Adrenal gland (tissue), 12 donors: Measurements from ENCODE around the gene TRIM8. TPM values are rescaled to one million over a fixed set of nuclear protein-coding genes. Genes with fewer than 3 reads are reported as not detected.

Source experiments
- DNase-seq, 7 donors: peaks; one replicate each; pipeline ENCODE4 v3.0.0-alpha.2; 2019 to 2020
- H3K27ac ChIP-seq, 5 donors: fragments of 200-600 bp; sonication (generic) in 4 of 5; 1 replicate in 3 of 5; 2 replicates in 2 of 5; pipeline versions ENCODE4 v1.5.1 to v1.8.0; 2016 to 2020; ENCODE audit warnings: mild to moderate bottlenecking in 1 of 5
- H3K27me3 ChIP-seq: fragments of 200-600 bp; 2 replicates; pipeline ENCODE4 v1.8.0; 2021
- H3K36me3 ChIP-seq, 2 donors: fragments of 200-600 bp; replicated peaks in 1 of 2; 1 replicate in 1 of 2; 2 replicates in 1 of 2; pipeline versions ENCODE4 v1.5.1 to v1.8.0; 2018 to 2022
- H3K4me1 ChIP-seq, 2 donors: fragments of 200-600 bp; replicated peaks in 1 of 2; 1 replicate in 1 of 2; 2 replicates in 1 of 2; pipeline versions ENCODE4 v1.5.1 to v1.8.0; 2018 to 2021
- H3K4me3 ChIP-seq, 4 donors: fragments of 200-600 bp; sonication (generic) in 3 of 4; one replicate each; pipeline ENCODE4 v1.5.1; 2016 to 2018
- H3K9me3 ChIP-seq, 3 donors: fragments of 200-600 bp; sonication (generic) in 1 of 3; replicated peaks in 1 of 3; 1 replicate in 2 of 3; 2 replicates in 1 of 3; pipeline versions ENCODE4 v1.5.1 to v1.8.0; 2016 to 2021
- POLR2A ChIP-seq, 2 donors: fragments of 450-650 bp; IDR thresholded peaks; one replicate each; pipeline ENCODE4 v1.6.1; 2017; ENCODE audit warnings: antibody characterized with exemption in 2 of 2, mild to moderate bottlenecking in 2 of 2, moderate library complexity in 1 of 2
- WGBS, 4 donors: extraction: QIAGEN DNeasy Blood & Tissue Kit in 2 of 4; methylation state at CpG; one replicate each; pipeline versions ENCODE4 v1.1.5 to v1.1.7; 2013 to 2017; 5-methylcytosine and 5-hydroxymethylcytosine counted together
- intact Hi-C, 2 donors: fragments of 100-400 bp; cut with DNase I; formaldehyde crosslinking; loops; one replicate each; pipeline versions ENCODE4 v1.14.1 to v1.15.0; 2022 to 2023
- polyA plus RNA-seq, 3 donors: library from polyadenylated mRNA; stranded (reverse); fragments of 200-250 nt in 2 of 3; fragments of 350-450 nt in 1 of 3; fragmentation: Illumina TruSeq in 1 of 3; extraction: RNeasy Lipid Tissue Mini Kit (QIAGEN cat#74804) in 1 of 3; gene quantifications; one replicate each; pipeline ENCODE4 v1.2.3, GENCODE V29; 2013 to 2014
- total RNA-seq, 9 donors: library from RNA; depleted of rRNA in 4 of 9; stranded (reverse); fragments of >200 nt in 4 of 9; fragments of 120-200 nt in 1 of 9; fragmentation: NEBNext Ultra II Directional in 1 of 9; extraction: Animal tissue kit (Norgen Biotek cat#: 25700) in 1 of 9; gene quantifications; one replicate each; pipeline versions ENCODE4 v1.1.0 to v1.2.4, GENCODE V29; 2013 to 2023
- TF ChIP-seq, protein P1 (sequence below), 6 experiments: fragments of 450-650 bp in 4 of 6; fragments of 200-600 bp in 2 of 6; sonication (generic) in 1 of 6; IDR thresholded peaks; 1 replicate in 5 of 6; 2 replicates in 1 of 6; pipeline versions ENCODE4 v1.5.1 to v1.8.0; 2016 to 2021; ENCODE audit warnings: antibody characterized with exemption in 6 of 6, mild to moderate bottlenecking in 2 of 6, moderate library complexity in 1 of 6
- donor health status: healthy with polysubstance abuse.
- donor health status: Bipolar disorder and iron deficiency.
- donor health status: DM: yes; HTN: yes; CAD: no.
- donor health status: DM: no; HTN: no; CAD: no.
- donor health status: DM: no; HTN: no; CAD: no.
- donor health status: DM: yes; HTN: yes; CAD: no.

The TRIM8 gene
- total and polyA plus RNA-seq, 12 donors, result 21.6 to 175 (median 116) TPM

DNA sequence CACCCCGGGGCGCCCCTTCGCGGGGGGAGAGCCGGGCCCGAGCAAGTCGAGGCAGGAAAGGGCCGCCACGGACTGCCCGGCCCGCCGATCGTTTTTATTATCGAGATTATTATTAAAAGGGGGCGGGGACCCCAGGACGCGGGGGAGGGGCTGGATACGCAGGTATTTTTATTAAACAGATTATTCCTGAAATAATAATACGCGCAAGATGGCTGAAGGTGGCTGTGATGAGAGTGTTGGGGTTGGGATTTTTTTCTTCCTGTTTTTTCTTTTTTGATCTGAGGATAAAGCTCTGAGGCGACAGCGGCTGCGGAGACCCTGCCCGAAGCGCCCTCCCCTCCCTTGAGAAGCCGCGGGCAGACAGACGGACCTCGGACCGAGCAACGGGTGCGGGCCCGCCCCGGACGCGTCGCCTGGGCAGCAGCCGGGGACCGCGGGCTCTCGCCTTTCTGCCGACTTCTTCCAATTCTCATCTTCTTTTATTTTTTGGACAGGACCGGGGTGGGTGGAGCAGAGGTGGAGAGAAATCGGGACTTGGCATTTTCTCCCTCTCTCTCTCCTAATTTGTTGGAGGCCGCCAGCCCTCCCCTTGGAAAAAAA, 1.4 kb upstream of the TRIM8 start:
- TF ChIP-seq, protein P1, sequence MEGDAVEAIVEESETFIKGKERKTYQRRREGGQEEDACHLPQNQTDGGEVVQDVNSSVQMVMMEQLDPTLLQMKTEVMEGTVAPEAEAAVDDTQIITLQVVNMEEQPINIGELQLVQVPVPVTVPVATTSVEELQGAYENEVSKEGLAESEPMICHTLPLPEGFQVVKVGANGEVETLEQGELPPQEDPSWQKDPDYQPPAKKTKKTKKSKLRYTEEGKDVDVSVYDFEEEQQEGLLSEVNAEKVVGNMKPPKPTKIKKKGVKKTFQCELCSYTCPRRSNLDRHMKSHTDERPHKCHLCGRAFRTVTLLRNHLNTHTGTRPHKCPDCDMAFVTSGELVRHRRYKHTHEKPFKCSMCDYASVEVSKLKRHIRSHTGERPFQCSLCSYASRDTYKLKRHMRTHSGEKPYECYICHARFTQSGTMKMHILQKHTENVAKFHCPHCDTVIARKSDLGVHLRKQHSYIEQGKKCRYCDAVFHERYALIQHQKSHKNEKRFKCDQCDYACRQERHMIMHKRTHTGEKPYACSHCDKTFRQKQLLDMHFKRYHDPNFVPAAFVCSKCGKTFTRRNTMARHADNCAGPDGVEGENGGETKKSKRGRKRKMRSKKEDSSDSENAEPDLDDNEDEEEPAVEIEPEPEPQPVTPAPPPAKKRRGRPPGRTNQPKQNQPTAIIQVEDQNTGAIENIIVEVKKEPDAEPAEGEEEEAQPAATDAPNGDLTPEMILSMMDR (IDR thresholded peaks at IDR 0.05), result no peak
- TF ChIP-seq POLR2A (IDR thresholded peaks at IDR 0.05), result peak; percentile 52 to 67
- Histone ChIP-seq H3K4me3 (peak overlapping the region; percentile 4 to 88 (median 44)), H3K27me3 (no peaks in the 10 kb centered on the region), H3K27ac (peak overlapping the region; percentile 92 to 99 (median 97)), H3K36me3 (no peaks in the 10 kb centered on the region), H3K9me3 (no peaks in the 10 kb centered on the region), H3K4me1 (peaks cover 15 to 19% of the 10 kb centered on the region in 2 donors)
- intact Hi-C loops, result no loop called here
- WGBS, 4 donors, result 0 to 1% (median 1%) methylated on average over 36 to 45 of the region's 45 CpGs
- DNase-seq, result peak; percentile 65 to 89 (median 68)

DNA sequence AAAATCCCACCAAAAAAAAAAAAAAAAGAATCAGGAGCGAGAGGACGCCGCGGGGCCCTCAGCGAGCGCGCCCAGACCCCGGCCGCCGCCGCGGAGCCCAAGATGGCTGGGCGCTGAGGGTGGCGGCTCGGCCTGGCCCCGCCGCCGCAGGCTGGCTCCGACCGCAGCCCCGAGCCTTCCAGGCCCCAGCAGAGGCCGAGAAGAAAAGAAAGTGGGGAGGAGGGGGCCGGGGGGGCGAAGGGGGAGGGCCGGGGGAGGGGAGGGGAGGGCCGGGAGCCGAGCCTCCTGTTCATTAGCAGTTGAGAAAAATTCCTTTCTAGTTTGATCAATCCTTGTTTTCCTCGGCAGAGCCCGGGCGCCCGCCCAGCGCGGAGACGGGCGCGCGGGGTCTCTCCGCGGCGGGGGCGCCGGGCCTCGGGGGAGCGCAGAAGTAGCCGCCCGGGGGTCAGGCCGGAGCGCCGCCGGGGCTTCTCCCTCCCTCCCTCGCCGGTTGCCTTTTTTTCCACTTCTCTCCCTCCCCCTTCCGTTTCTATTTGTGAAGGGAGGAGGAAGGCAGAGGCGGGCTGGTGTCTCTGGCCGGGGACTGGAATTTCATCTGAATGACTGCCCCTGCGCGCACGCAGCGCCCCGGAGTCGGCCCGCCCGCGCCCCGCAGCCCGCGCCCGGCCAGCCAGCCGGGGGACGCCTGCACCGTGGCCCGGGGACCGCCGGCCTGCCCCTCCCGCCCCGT, 778 bp upstream of the TRIM8 start:
- Histone ChIP-seq H3K27ac (peak overlapping the region; percentile 92 to 99 (median 97)), H3K4me3 (peak overlapping the region in 3 of 4 donors; percentile 4 to 88 (median 82)), H3K27me3 (no peaks in the 10 kb centered on the region), H3K4me1 (peaks cover 20 to 26% of the 10 kb centered on the region in 2 donors), H3K36me3 (no peaks in the 10 kb centered on the region), H3K9me3 (no peaks in the 10 kb centered on the region)
- intact Hi-C loops, result no loop called here
- 1 to 2% (median 1%) methylated on average over 35 to 75 of the region's 76 CpGs for WGBS, 4 donors
- peak; percentile 69 to 88 (median 76) for DNase-seq
- peak; percentile 22 to 85 for TF ChIP-seq POLR2A (IDR thresholded peaks at IDR 0.05)
- TF ChIP-seq, protein P1 (IDR thresholded peaks at IDR 0.05), result no peak

DNA sequence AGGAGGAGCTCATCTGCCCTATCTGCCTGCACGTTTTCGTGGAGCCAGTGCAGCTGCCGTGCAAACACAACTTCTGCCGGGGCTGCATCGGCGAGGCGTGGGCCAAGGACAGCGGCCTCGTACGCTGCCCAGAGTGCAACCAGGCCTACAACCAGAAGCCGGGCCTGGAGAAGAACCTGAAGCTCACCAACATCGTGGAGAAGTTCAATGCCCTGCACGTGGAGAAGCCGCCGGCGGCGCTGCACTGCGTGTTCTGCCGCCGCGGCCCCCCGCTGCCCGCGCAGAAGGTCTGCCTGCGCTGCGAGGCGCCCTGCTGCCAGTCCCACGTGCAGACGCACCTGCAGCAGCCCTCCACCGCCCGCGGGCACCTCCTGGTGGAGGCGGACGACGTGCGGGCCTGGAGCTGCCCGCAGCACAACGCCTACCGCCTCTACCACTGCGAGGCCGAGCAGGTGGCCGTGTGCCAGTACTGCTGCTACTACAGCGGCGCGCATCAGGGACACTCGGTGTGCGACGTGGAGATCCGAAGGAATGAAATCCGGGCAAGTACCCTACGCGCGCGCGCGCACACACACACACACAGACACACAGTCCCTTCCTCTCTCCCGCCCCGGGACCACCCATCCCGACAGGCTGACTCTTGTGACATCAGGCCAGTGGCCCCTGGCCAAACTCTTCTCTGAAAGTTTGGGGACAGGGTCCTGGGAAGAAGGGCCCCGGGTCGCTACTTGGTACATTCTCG, 538 bp downstream of the TRIM8 start:
- Histone ChIP-seq H3K36me3 (no peaks in the 10 kb centered on the region), H3K9me3 (no peaks in the 10 kb centered on the region), H3K4me1 (peaks cover 33 to 39% of the 10 kb centered on the region in 2 donors), H3K27me3 (no peaks in the 10 kb centered on the region), H3K27ac (peak overlapping the region; percentile 92 to 99 (median 97)), H3K4me3 (peak overlapping the region; percentile 53 to 86 (median 76))
- WGBS, 4 donors, result 0% methylated on average over 5 to 62 of the region's 62 CpGs
- DNase-seq, result peak; percentile 86 to 96 (median 93)
- intact Hi-C loops, result no loop called here
- peak in 1 of 2 donors; percentile 73 for TF ChIP-seq POLR2A (IDR thresholded peaks at IDR 0.05)
- TF ChIP-seq, protein P1 (IDR thresholded peaks at IDR 0.05), result peak; percentile 28 to 70 (median 52)

DNA sequence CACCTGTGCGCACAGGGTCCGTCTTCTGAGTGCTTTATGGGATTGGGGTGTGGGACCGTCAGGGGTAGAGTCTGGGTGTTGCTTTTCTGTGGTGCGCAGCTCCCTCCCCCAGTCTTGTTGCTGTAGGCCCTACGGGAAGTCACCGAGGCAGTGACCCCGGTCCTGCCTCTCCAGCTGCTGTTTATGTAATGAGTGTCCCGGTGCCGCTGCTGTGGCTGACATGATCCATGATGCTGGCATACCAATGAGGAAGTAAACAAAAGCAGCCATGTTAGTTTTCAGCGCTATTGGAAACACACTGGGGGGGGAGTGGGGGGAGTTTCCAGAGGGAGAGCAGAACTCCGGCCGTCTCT, 1.1 kb downstream of the TRIM8 start:
- TF ChIP-seq, protein P1 (IDR thresholded peaks at IDR 0.05), result no peak
- TF ChIP-seq POLR2A (IDR thresholded peaks at IDR 0.05), result peak in 1 of 2 donors; percentile 10
- H3K9me3 ChIP-seq, result no peaks in the 10 kb centered on the region
- H3K4me3 ChIP-seq, result peak overlapping the region; percentile 53 to 86 (median 76)
- peak; percentile 78 to 96 (median 90) for DNase-seq
- intact Hi-C loops, result no loop called here
- H3K4me1 ChIP-seq, result peaks cover 39 to 44% of the 10 kb centered on the region in 2 donors
- WGBS, 4 donors, result 0 to 2% (median 0%) methylated on average over 5 to 12 of the region's 12 CpGs
- H3K27ac ChIP-seq, result peak overlapping the region; percentile 92 to 99 (median 97)
- no peaks in the 10 kb centered on the region for H3K36me3 ChIP-seq
- no peaks in the 10 kb centered on the region for H3K27me3 ChIP-seq
